Measurements from ENCODE around the gene ARHGAP6. TPM values are rescaled to one million over a fixed set of nuclear protein-coding genes. Genes with fewer than 3 reads are reported as not detected.

ARHGAP6 gene
- total RNA-seq, 6 donors from 2014 or later, result 14.4 to 40.9 (median 18.0) TPM

- TF ChIP-seq EP300 (IDR thresholded peaks at IDR 0.05) (no peak), CTCF (IDR thresholded peaks at IDR 0.05) (peak in 1 of 6 experiments; percentile 33), POLR2A (IDR thresholded peaks at IDR 0.05) (peak in 3 of 4 donors; percentile 60 to 77 (median 74)), POLR2AphosphoS5 (IDR thresholded peaks at IDR 0.05) (peak; percentile 58 to 78)
- 1 to 33% methylated on average over 10 to 53 of the region's 58 CpGs for WGBS, 2 donors
- H3K36me3 ChIP-seq, result peaks cover 2 to 15% (median 8%) of the 10 kb centered on the region in 4 donors
- peak within 1 kb of the TSS; percentile 32 to 70 (median 65) for H3K4me3 ChIP-seq
- no peaks in the 10 kb centered on the region for H3K9me3 ChIP-seq
- no peaks in the 10 kb centered on the region for H3K27me3 ChIP-seq
- peak within 1 kb of the TSS; percentile 82 to 90 (median 88) for H3K27ac ChIP-seq
- peaks cover 0 to 13% (median 0%) of the 10 kb centered on the region in 4 donors for H3K4me1 ChIP-seq
- DNase-seq, result peak; percentile 83 to 92
- peak; percentile 92 to 99 for ATAC-seq (ENCODE audit: low FRiP score in 2 of 2)
These were observed 554.5 kb downstream of the ARHGAP6 start, which contains the start of gene HCCS for GRCh38 chrX:11111037-11111851. Gene HCCS, plus strand, starts transcription at chrX:11111332. Its CDS starts 729 bp downstream, at chrX:11112061.

GRCh38 chrX:11109968-11110367, 555.8 kb downstream of the ARHGAP6 start:
- H3K27me3 ChIP-seq, result no peaks in the 10 kb centered on the region
- H3K27ac ChIP-seq, result no peak overlapping the region
- no peak for DNase-seq
- WGBS, 2 donors, result 90% methylated on average over 2 of the region's 2 CpGs
- no peak for ATAC-seq (ENCODE audit: low FRiP score in 2 of 2)
- H3K4me1 ChIP-seq, result peaks cover 0 to 13% (median 0%) of the 10 kb centered on the region in 4 donors
- TF ChIP-seq CTCF (IDR thresholded peaks at IDR 0.05) (no peak), POLR2A (IDR thresholded peaks at IDR 0.05) (no peak), POLR2AphosphoS5 (IDR thresholded peaks at IDR 0.05) (no peak), EP300 (IDR thresholded peaks at IDR 0.05) (no peak)
- no peak overlapping the region for H3K4me3 ChIP-seq
- no peaks in the 10 kb centered on the region for H3K9me3 ChIP-seq
- peaks cover 0 to 4% (median 0%) of the 10 kb centered on the region in 4 donors for H3K36me3 ChIP-seq

GRCh38 chrX:11108253-11108941, 557.3 kb downstream of the ARHGAP6 start:
- Histone ChIP-seq H3K4me3 (no peak overlapping the region), H3K4me1 (peaks cover 0 to 7% (median 0%) of the 10 kb centered on the region in 4 donors), H3K27ac (no peak overlapping the region), H3K9me3 (no peaks in the 10 kb centered on the region), H3K27me3 (no peaks in the 10 kb centered on the region), H3K36me3 (no peaks in the 10 kb centered on the region)
- TF ChIP-seq EP300 (IDR thresholded peaks at IDR 0.05) (no peak), POLR2A (IDR thresholded peaks at IDR 0.05) (no peak), CTCF (IDR thresholded peaks at IDR 0.05) (no peak), POLR2AphosphoS5 (IDR thresholded peaks at IDR 0.05) (no peak)
- WGBS, 2 donors, result 87 to 89% methylated on average over 4 of the region's 4 CpGs
- ATAC-seq (ENCODE audit: low FRiP score in 2 of 2), result no peak
- no peak for DNase-seq

- Histone ChIP-seq H3K9me3 (no peaks in the 10 kb centered on the region), H3K27me3 (no peaks in the 10 kb centered on the region), H3K27ac (no peak overlapping the region), H3K4me1 (no peaks in the 10 kb centered on the region), H3K4me3 (no peak overlapping the region), H3K36me3 (no peaks in the 10 kb centered on the region)
- ATAC-seq (ENCODE audit: low FRiP score in 2 of 2), result no peak
- 64 to 92% methylated on average over 4 of the region's 4 CpGs for WGBS, 2 donors
- no peak for DNase-seq
- no peak for TF ChIP-seq CTCF (IDR thresholded peaks at IDR 0.05)
- no peak for TF ChIP-seq POLR2A (IDR thresholded peaks at IDR 0.05)
- TF ChIP-seq POLR2AphosphoS5 (IDR thresholded peaks at IDR 0.05), result no peak
- TF ChIP-seq EP300 (IDR thresholded peaks at IDR 0.05), result no peak
These were observed 560.6 kb downstream of the ARHGAP6 start for GRCh38 chrX:11105080-11105479.

All from upper lobe of left lung (tissue), 6 donors.